H1 (cell line): ENCODE data around the gene ADIPOR2. TPM values are rescaled to one million over a fixed set of nuclear protein-coding genes. Genes with fewer than 3 reads are reported as not detected.

Experiments
- RXRA ChIP-seq: IDR thresholded peaks from 2 replicates; pipeline ENCODE4 v1.6.1; 2011; ENCODE audit warnings: low read depth, mild to moderate bottlenecking, low read length, moderate library complexity; ENCODE audit not compliant: insufficient read depth
- SP4 ChIP-seq: IDR thresholded peaks from 2 replicates; pipeline ENCODE4 v1.6.1; 2012; ENCODE audit warnings: low read length, inconsistent platforms
- polyA plus RNA-seq, 7 experiments: library from polyadenylated mRNA; depleted of rRNA in 3 of 7; stranded (reverse) in 5 of 7; unstranded in 2 of 7; fragments of >200 nt in 5 of 7; fragments of 200-250 nt in 2 of 7; gene quantifications; 1 replicate in 5 of 7; 2 replicates in 1 of 7; 4 replicates in 1 of 7; pipeline versions ENCODE4 v1.2.1 to v1.2.3, GENCODE V29; 2011 to 2013; ENCODE audit warnings: missing spikeins in 2 of 7, mixed read lengths in 2 of 7
- total RNA-seq: library from RNA; stranded (reverse); fragmentation: NEBNext Ultra II Directional; extraction: Animal tissue kit (Norgen Biotek cat#: 25700); gene quantifications from 2 replicates; pipeline ENCODE4 v1.2.1, GENCODE V29; 2021

ADIPOR2 gene
- total and polyA plus RNA-seq, 2 of the 8 experiments (the other 6 are each of a cell fraction or from before 2014, with no cell fraction given), result 17.5 to 50.8 TPM

DNA sequence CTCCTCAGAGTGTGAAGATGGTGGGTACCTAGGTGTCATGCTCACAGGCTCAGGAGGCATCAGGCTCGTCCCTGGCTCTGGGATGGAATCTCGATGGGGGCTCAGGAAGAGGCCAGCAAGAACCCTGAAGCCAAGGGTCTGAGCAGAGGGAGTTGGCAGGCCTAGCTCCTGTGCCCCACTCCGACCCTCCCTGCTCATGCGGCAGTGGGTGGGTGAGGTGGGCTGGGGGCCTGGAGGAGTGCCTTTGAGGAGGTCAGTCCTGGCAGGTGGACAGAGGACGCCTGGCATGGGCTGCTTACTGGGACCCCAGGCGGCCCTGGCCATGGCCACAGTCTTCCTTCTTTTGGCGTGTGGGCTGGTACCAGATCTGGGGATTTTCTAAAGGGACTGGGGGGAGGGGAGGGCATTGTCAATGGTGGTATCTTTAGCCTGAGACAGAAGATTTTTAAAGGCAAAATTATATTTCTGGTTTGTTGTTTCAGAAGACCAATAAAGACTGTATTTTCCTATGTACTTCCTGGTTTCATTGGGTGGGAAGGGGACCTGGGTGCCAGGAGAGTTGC is 145.5 kb downstream of the ADIPOR2 start (continued):
- TF ChIP-seq SP4 (no peak), RXRA (no peak)
